Stimulated activated CD4-positive, alpha-beta T cell treated with anti-CD3 and anti-CD28 coated beads, Interleukin-1b, Interleukin-23, amount 100 ng/mL, for 24 hours (primary cell): ENCODE data around the gene HDAC9.

Source experiments
- DNase-seq, 4 experiments: peaks; one replicate each; pipeline ENCODE4 v3.0.0-alpha.2; 2020; ENCODE audit warnings: low read depth in 4 of 4, low spot score in 1 of 4

HDAC9 gene

DNA sequence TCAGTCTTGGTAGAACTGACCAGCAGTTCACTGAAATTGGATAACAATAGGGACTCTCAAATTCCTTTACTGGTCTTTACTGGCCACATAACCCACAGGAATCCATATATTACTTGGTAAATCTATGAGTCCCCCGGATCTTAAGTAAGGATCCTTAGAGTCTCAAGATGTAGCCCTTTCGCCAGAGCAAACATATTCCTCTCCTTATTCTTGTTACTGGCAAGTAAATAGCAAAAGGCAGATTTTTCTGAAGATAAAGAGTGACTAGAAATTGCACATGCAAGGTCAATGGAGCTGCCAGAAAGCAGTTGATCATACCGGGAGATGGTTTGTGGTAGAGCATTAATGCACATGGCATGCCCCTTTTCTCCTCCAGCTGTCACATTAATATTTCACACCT, 283.0 kb downstream of the HDAC9 start:
- DNase-seq, result no peak

DNA sequence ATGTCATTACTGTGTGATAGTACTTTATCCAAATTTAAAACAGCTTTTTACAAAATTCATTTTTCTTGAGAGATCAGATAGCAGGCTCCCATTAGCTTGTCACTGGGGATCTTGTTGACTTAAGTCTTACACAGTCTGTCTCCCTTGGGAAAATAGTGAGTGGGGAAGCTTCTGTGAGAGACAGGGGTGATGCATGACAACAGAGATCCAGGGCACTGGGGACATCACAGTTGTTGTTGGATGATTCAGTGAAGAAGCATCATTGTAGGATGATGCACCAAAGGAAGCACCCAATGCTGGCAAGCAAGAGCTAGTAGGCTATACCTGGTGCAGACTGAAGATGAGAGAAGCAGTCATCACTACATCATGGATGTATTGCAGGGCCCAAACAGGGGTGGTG, 284.7 kb downstream of the HDAC9 start:
- no peak for DNase-seq

- DNase-seq, result no peak
Observed at GRCh38 chr7:18780938-18781337, 285.4 kb downstream of the HDAC9 start.

DNA sequence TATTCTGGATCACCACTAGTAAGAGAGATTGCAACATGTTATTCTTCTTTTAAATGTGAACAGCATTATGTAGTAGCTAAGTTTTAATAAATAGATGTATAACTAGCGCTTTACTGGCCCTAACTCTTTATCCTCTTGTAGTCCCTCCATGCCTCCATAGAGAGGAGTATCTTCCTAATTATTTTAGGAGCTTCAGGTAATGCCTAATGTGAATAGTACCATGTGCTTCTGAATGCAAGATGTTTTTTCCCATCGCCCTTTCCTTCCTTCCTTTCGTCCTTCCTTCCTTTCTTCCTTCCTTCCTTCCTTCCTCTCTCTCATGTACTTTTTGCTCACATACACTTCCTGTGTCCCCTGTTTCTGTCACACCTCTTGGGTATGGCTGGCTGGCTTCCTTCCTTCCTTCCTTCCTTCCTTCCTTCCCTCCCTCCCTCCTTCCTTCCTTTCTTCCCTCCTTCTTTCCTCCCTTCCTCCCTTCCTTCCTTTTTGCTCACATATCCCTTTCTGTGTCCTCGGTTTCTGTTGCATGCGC, 290.7 kb downstream of the HDAC9 start:
- no peak for DNase-seq

DNA sequence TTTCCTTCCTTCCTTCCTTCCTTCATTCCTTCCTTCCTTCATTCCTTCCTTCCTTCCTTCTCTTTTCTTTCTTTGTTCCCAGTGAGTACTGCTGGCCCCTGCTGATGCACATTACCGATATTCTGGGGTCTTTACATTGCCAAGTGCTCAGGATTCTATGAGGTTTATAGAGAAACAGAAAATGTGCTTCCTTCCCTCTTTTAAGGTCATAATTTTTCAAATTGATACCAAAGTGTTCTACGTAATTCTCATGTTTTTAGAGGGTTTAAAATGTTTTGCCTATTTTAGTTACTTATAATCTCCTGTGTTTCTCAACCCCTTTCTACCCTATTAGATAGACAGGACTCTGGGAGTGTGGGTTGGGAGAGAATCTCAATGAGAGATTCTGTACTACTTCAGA, 291.2 kb downstream of the HDAC9 start:
- DNase-seq, result no peak

GRCh38 chr7:18788026-18788425, 292.5 kb downstream of the HDAC9 start:
- no peak for DNase-seq

GRCh38 chr7:18792871-18793595, 297.5 kb downstream of the HDAC9 start:
- DNase-seq, result no peak

- DNase-seq, result no peak
Observed at GRCh38 chr7:18796216-18796615, 300.7 kb downstream of the HDAC9 start.

DNA sequence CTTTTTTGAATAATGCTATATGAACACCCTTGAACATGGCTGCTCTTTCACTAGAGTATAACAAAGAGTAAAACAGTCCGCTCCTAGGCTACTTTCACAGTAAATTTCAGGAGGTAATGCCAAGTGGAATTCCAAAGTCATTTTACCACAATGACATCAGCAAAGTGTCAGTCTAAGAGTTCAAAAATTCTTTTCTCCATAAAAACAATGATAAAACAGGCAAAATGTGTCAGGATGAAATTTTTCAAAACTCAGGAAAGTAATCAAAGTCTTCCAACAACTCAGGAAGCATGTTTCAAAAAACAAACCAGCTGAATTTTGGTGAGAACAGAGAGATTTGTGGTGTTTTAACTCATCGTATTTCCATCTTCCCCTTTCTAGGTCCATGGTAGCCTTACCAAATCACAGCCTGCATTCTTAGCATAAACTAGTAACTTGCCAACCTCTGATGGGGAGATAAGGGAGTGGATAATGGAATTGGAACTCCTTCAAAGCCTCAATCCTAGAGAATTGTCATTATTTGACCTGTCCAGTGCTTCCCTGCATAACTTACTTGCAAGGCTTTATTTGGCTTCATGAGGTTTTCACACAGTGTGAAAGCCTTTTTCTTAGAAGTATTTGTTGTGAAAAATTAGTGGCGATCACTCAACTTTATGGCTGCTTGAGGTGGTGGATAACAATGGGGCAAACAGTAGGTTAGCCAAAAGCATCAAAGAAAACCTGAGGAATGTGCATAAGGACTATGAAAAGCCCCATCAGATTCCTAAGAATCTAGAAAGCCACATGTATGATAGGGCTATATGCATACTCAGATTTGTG, 302.7 kb downstream of the HDAC9 start:
- DNase-seq, result no peak

DNA sequence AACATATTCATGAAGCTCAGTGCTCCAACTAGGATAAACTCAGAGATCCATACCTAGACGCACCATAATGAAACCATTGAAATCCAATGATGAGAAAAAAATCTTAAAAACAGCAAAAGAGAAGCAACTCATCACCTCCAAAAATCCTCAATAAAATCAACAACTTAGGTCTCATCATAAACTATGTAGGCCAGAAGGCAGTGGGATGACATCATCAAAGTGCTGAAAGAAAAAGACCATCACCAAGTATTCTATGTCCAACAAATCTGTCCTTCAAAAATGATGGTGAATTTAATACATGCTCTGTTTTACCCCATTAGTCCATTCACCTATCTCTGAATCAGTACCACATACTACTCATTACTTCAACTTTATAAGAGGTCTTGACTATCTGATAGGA, 304.4 kb downstream of the HDAC9 start:
- no peak for DNase-seq

GRCh38 chr7:18803923-18804322, 308.4 kb downstream of the HDAC9 start:
- no peak for DNase-seq

DNA sequence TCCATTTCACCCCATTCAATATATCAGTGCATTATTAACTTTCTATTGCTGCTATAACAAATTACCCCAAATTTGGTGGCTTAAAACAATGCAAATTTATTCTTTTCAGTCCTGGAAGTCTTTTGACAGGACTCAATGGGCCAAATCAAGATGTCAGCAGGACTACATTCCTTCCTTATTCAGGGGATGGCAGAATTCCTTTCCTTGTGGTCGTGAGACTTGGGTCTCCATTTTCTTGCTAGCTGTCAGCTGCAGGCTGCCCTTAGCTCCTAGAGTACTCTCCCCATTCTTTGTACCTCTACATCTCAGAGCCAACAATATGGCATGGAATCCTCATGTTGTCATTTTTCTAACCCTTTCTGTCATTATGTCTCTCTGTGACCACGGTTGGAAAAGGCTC, 310.6 kb downstream of the HDAC9 start:
- no peak for DNase-seq

DNA sequence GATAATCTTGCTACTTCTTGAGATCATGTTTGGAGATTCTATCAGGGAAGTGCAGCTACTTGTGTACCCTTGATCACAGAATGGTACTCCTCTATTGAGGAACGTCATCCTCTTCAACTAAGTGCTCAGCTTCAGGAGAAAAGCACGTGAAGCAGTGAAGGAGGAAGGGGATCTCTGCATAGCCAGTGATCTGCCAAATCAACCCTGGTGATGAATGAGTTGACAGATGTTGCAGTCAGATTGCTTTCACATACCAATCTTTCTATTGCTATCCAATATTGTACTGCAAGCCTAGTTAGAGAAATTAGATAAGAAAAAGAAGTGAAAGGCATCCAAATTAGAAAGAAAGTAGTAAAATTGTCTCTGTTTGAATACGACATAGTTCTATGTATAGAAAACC, 312.5 kb downstream of the HDAC9 start:
- no peak for DNase-seq

DNA sequence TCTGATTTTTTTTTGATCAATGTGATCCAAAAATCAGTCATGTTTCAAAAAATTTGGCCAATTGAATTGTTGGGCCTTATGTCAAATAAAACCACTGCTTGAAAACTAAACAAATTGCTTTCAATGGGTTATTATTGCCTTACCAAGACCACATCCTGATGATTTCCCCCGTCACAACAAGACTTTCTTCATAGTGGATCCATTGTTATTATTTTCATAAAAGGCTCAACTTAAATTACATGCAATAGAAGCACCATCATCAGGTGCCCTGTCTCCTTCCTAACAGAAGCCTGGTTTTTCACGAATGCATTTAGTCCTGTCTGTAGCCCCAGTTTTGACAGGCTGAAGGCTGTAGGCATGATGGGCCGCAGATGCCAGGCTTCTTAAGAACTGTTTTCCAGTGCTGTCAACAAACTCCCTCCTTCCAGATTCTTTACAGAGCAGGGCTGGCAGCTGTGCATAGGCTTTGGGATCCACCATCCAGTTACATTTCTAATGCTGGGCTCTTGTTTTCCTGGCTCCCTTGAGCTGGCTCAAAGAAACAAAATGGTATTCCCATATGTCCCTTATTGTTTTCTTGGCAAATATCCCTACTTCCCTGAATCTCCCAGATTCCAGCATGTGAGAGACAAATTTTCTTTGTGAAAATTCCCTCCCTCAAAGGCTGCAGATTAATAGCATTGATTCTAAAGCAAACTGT, 319.9 kb downstream of the HDAC9 start:
- DNase-seq, result no peak

- DNase-seq, result no peak
Observed at GRCh38 chr7:18820981-18821380, 325.4 kb downstream of the HDAC9 start.

DNA sequence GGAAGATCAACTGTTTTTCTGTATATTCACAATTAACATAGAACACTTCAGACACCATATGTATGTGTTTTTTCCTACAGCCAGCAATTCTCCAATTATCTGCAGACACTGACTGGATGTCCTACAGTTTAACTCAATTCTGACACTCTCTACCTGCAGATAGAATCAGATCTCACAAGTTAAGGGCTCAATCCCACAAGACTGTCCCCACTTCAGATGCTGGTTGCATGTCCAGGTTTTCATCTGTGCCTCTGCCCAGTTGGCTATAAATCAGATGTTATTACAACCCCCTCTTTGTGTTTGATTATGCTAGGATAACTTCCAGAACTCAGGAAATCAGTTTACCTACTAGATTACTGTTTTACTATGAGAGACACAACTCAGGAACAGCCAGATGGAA, 326.0 kb downstream of the HDAC9 start:
- DNase-seq, result no peak

GRCh38 chr7:18824157-18824556, 328.6 kb downstream of the HDAC9 start:
- no peak for DNase-seq

DNA sequence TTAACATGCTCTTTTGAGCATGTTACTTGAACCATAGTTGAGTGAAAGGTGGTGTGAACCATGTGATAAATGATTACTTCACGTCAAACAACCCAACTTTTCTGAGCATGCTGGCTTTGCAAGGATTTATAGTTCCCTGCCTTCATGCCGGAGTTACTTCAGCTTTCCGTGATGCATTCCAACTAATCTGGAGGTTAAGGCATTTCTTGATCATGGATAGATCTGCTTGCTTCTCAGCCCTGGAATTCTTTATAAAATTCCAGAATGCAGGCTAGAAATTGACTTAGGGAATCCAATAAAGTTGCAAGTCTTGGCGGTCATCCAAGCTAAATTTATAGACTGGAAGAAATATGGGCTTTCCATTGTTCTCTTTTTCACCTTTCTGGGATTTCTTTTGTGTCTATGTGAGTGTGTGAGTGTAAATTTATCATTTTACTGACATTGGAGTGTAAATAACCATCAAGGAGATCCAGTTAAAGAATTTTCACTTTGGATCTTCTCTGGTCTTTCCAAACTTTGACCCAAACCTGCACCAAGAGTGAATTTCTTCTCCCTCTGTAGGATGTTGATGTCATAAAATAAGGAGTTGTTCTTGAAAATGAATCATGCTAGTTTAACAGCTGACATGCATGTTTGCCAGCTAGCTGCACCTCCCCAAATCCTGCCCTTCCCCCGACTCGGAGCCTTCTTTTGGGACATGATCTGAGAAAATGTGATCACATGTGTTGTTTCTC, 332.9 kb downstream of the HDAC9 start:
- DNase-seq, result no peak

DNA sequence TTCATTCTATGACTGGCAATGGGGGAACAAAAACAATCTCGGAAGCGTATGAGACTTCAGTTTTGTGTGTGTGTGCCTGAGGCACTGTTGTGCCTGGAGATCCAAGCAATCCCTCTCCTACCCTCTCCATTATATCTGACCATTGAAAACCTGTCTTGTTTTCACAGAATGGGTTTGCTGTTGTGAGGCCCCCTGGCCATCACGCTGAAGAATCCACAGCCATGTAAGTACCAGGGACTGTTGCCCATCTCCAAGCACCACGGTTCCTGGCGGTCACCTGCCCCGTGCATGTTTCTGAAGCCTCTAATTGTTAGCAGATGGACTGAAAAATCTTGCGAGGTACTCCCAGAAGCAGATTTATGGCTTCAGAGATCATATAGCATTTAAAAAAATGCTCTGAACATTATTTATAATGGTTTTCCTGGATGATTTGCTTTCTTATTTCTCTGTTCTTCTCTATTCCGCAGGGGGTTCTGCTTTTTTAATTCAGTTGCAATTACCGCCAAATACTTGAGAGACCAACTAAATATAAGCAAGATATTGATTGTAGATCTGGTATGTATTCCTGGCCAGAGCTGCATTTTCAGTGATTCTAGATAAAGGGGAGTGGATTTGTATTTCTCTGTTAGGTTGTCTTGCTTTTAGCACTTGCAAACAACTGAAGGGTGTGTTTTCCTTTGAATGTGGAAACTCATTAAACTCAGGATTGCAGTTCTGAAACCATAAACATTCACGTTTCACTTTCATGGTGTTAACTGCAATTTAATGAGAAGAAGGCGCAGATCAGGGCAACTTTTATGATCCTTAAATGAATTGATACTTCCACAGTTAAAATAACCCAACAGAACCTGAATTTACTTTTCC, 333.7 kb downstream of the HDAC9 start:
- DNase-seq, result no peak

- DNase-seq, result no peak
Observed at GRCh38 chr7:18829858-18830285, 334.3 kb downstream of the HDAC9 start.
